Measurements from ENCODE around the gene PRR5L.

The PRR5L gene

GRCh38 chr11:36249246-36249645 is 46.8 kb upstream of the PRR5L start:
- H3K79me2 ChIP-seq (ENCODE audit: insufficient read depth, low read length), result no peaks in the 10 kb centered on the region
- no peaks in the 10 kb centered on the region; the same call in 1 of the 2 replicates for H3K9me2 ChIP-seq (replicated peaks; ENCODE audit: insufficient read depth, low read length)
- no peak overlapping the region for H2AFZ ChIP-seq (ENCODE audit: low read depth, low read length, severe bottlenecking)
- H3K27ac ChIP-seq (ENCODE audit: low read depth, low read length), result no peak overlapping the region
- no peak overlapping the region for H3K4me3 ChIP-seq (ENCODE audit: insufficient read depth, low read length, poor library complexity, severe bottlenecking)
- no peaks in the 10 kb centered on the region for H3K36me3 ChIP-seq (ENCODE audit: low read length)
- no peaks in the 10 kb centered on the region for H3F3A ChIP-seq (ENCODE audit: insufficient read depth)
- H3K4me2 ChIP-seq (ENCODE audit: low read depth, low read length, poor library complexity, severe bottlenecking), result no peak overlapping the region
- H3K27me3 ChIP-seq (ENCODE audit: low read length), result 0 out of 2 replicates have a peak, but pooled peaks cover 3% of the 10 kb centered on the region
- no peaks in the 10 kb centered on the region for H4K20me1 ChIP-seq (ENCODE audit: low read depth, low read length)
- no peak overlapping the region for H3K9ac ChIP-seq (ENCODE audit: low read length)
- H3K9me3 ChIP-seq (ENCODE audit: insufficient read depth, low read length), result no peaks in the 10 kb centered on the region
- TF ChIP-seq CTCF (IDR thresholded peaks at IDR 0.05; ENCODE audit: insufficient read depth, low read length, poor library complexity, severe bottlenecking) (no peak), EZH2phosphoT487 (conservative IDR thresholded peaks at IDR 0.05; ENCODE audit: low read length) (no peak)

DNA sequence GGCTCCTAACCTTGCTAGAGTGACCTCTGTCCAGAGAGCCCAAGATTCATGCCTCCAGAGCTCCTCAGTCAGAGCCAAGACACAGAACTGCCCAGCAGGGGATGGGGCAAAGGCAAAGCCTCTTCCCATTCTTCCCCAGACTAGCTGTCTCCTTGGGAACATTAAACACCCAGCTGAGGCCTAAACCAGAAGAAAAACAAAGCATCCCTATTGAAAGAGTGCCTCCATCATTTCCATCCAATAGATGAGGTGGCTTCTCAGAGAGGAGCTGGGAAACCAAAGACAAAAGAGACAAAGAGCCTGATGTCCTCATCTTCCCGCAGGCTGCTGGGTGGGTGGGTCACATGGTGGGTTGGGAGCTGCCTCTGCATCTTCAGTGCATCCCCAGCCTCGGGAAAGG is 44.3 kb upstream of the PRR5L start:
- no peak overlapping the region for H2AFZ ChIP-seq (ENCODE audit: low read depth, low read length, severe bottlenecking)
- no peak overlapping the region for H3K9ac ChIP-seq (ENCODE audit: low read length)
- no peak overlapping the region for H3K4me3 ChIP-seq (ENCODE audit: insufficient read depth, low read length, poor library complexity, severe bottlenecking)
- H3F3A ChIP-seq (ENCODE audit: insufficient read depth), result no peaks in the 10 kb centered on the region
- H3K9me2 ChIP-seq (replicated peaks; ENCODE audit: insufficient read depth, low read length), result no peaks in the 10 kb centered on the region; the same call in 1 of the 2 replicates
- no peaks in the 10 kb centered on the region for H3K9me3 ChIP-seq (ENCODE audit: insufficient read depth, low read length)
- H3K27me3 ChIP-seq (ENCODE audit: low read length), result 0 out of 2 replicates have a peak, but pooled peaks cover 3% of the 10 kb centered on the region
- H3K36me3 ChIP-seq (ENCODE audit: low read length), result no peaks in the 10 kb centered on the region
- no peaks in the 10 kb centered on the region for H4K20me1 ChIP-seq (ENCODE audit: low read depth, low read length)
- TF ChIP-seq EZH2phosphoT487 (conservative IDR thresholded peaks at IDR 0.05; ENCODE audit: low read length), result no peak
- TF ChIP-seq CTCF (IDR thresholded peaks at IDR 0.05; ENCODE audit: insufficient read depth, low read length, poor library complexity, severe bottlenecking), result no peak
- H3K4me2 ChIP-seq (ENCODE audit: low read depth, low read length, poor library complexity, severe bottlenecking), result no peak overlapping the region
- H3K79me2 ChIP-seq (ENCODE audit: insufficient read depth, low read length), result no peaks in the 10 kb centered on the region
- H3K27ac ChIP-seq (ENCODE audit: low read depth, low read length), result no peak overlapping the region

GRCh38 chr11:36253238-36253637 is 42.9 kb upstream of the PRR5L start:
- Histone ChIP-seq H3K9me2 (replicated peaks; ENCODE audit: insufficient read depth, low read length) (no peaks in the 10 kb centered on the region), H3F3A (ENCODE audit: insufficient read depth) (no peaks in the 10 kb centered on the region), H3K27me3 (ENCODE audit: low read length) (no peaks in the 10 kb centered on the region), H3K9ac (ENCODE audit: low read length) (no peak overlapping the region), H3K27ac (ENCODE audit: low read depth, low read length) (no peak overlapping the region), H3K9me3 (ENCODE audit: insufficient read depth, low read length) (no peaks in the 10 kb centered on the region), H3K4me3 (ENCODE audit: insufficient read depth, low read length, poor library complexity, severe bottlenecking) (no peak overlapping the region), H4K20me1 (ENCODE audit: low read depth, low read length) (no peaks in the 10 kb centered on the region), H3K4me2 (ENCODE audit: low read depth, low read length, poor library complexity, severe bottlenecking) (no peak overlapping the region), H2AFZ (ENCODE audit: low read depth, low read length, severe bottlenecking) (no peak overlapping the region), H3K79me2 (ENCODE audit: insufficient read depth, low read length) (no peaks in the 10 kb centered on the region), H3K36me3 (ENCODE audit: low read length) (no peaks in the 10 kb centered on the region)
- TF ChIP-seq EZH2phosphoT487 (conservative IDR thresholded peaks at IDR 0.05; ENCODE audit: low read length) (no peak), CTCF (IDR thresholded peaks at IDR 0.05; ENCODE audit: insufficient read depth, low read length, poor library complexity, severe bottlenecking) (no peak)

Measured in SU-DHL-6 (cell line).